Left ventricle myocardium superior (tissue), 1 donor: ENCODE measurements around the gene ALX4. TPM values are rescaled to one million over a fixed set of nuclear protein-coding genes. Genes with fewer than 3 reads are reported as not detected.

Experiments used
- ATAC-seq: fragments of 200-7000 bp; cut with Tn5 transposase; one replicate; pipeline ENCODE4 v1.9.1; 2020; ENCODE audit warnings: mild to moderate bottlenecking, moderate library complexity
- DNase-seq: peaks from one replicate; pipeline ENCODE4 v3.0.0-alpha.2; 2020
- intact Hi-C: fragments of 100-400 bp; cut with micrococcal nuclease; formaldehyde crosslinking; loops from one replicate; pipeline ENCODE4 v1.11.0; 2022
- long read RNA-seq: library from polyadenylated mRNA; unstranded; transcript quantifications from one replicate; pipeline ENCODE4 v2.0.0, GENCODE V29; 2021
- total RNA-seq: library from RNA; stranded (reverse); fragmentation: NEBNext Ultra II Directional; extraction: Animal tissue kit (Norgen Biotek cat#: 25700); gene quantifications from one replicate; pipeline ENCODE4 v1.2.1, GENCODE V29; 2021
- donor health status: DM: no; HTN: yes; CAD: no; lungs with severe emphysema.

Gene ALX4
- 0.07 TPM for total RNA-seq
- long read RNA-seq: 0 reads

GRCh38 chr11:44309478-44310205, at the start of gene ALX4:
ALX4 (minus strand) TSS chr11:44310139; CDS start chr11:44310062, 77 bp downstream.
- intact Hi-C loops: no loop called here
- DNase-seq: peak; percentile 65
- ATAC-seq: peak; percentile 87

GRCh38 chr11:44359162-44359561, 49.2 kb upstream of the ALX4 start:
- intact Hi-C loops: no loop called here
- DNase-seq (no peak), ATAC-seq (no peak)

- intact Hi-C loops: no loop called here
- ATAC-seq (no peak), DNase-seq (no peak)
Observed at GRCh38 chr11:44358713-44359112, 48.8 kb upstream of the ALX4 start.

- intact Hi-C loops: no loop called here
- DNase-seq (no peak), ATAC-seq (no peak)
Observed at GRCh38 chr11:44357711-44358110, 47.8 kb upstream of the ALX4 start.

- DNase-seq (no peak), ATAC-seq (no peak)
- intact Hi-C loops: no loop called here
Observed at GRCh38 chr11:44356351-44356750, 46.4 kb upstream of the ALX4 start.

GRCh38 chr11:44351898-44352498, 42.1 kb upstream of the ALX4 start:
- intact Hi-C loops: no loop called here
- no peak for DNase-seq
- ATAC-seq: no peak

GRCh38 chr11:44351006-44351660, 41.2 kb upstream of the ALX4 start:
- DNase-seq (no peak), ATAC-seq (no peak)
- intact Hi-C loops: no loop called here

GRCh38 chr11:44349328-44349727, 39.4 kb upstream of the ALX4 start:
- ATAC-seq: no peak
- intact Hi-C loops: no loop called here

GRCh38 chr11:44348721-44349120, 38.8 kb upstream of the ALX4 start:
- ATAC-seq: no peak
- no peak for DNase-seq
- intact Hi-C loops: no loop called here

More at GRCh38 chr11:44349328-44349727, 39.4 kb upstream of the ALX4 start:
- DNase-seq: no peak

- intact Hi-C loops: no loop called here
- ATAC-seq (no peak), DNase-seq (no peak)
Observed at GRCh38 chr11:44348114-44348513, 38.2 kb upstream of the ALX4 start.

GRCh38 chr11:44347538-44347937, 37.6 kb upstream of the ALX4 start:
- intact Hi-C loops: no loop called here
- ATAC-seq (no peak), DNase-seq (no peak)

- ATAC-seq: no peak
- DNase-seq: no peak
- intact Hi-C loops: no loop called here
Observed at GRCh38 chr11:44346983-44347382, 37.0 kb upstream of the ALX4 start.

- no peak for DNase-seq
- no peak for ATAC-seq
- intact Hi-C loops: no loop called here
Observed at GRCh38 chr11:44345781-44346180, 35.8 kb upstream of the ALX4 start.

GRCh38 chr11:44344921-44345320, 35.0 kb upstream of the ALX4 start:
- DNase-seq (no peak), ATAC-seq (no peak)
- intact Hi-C loops: no loop called here

GRCh38 chr11:44344423-44344820, 34.5 kb upstream of the ALX4 start:
- no peak for ATAC-seq
- no peak for DNase-seq
- intact Hi-C loops: no loop called here

- intact Hi-C loops: no loop called here
- DNase-seq (no peak), ATAC-seq (no peak)
Observed at GRCh38 chr11:44343778-44344422, 34.0 kb upstream of the ALX4 start.

- ATAC-seq (no peak), DNase-seq (no peak)
- intact Hi-C loops: no loop called here
Observed at GRCh38 chr11:44342616-44343015, 32.7 kb upstream of the ALX4 start.

GRCh38 chr11:44340656-44341055, 30.7 kb upstream of the ALX4 start:
- no peak for ATAC-seq
- intact Hi-C loops: no loop called here
- no peak for DNase-seq

GRCh38 chr11:44339530-44339883, 29.6 kb upstream of the ALX4 start:
- intact Hi-C loops: no loop called here
- ATAC-seq: peak; percentile 62
- DNase-seq: no peak
